Activated T-helper 1 cell treated with anti-CD3 and anti-CD28 coated beads, Interleukin-12 subunit alpha, Interleukin-12 subunit beta, Interleukin-2, Interleukin-4 antibody, amounts not matched to agents 30 ng/mL and 10 ng/mL and 1 ng/mL, durations not matched to agents 14 hours and 24 hours and 36 hours (primary cell): ENCODE measurements around the gene MBOAT2. TPM values are rescaled to one million over a fixed set of nuclear protein-coding genes. Genes with fewer than 3 reads are reported as not detected.
A peak's percentile ranks its signal among the peaks of the same experiment; 100 is the strongest.

Source experiments
- DNase-seq: peaks from one replicate; pipeline ENCODE4 v3.0.0; 2021; ENCODE audit warnings: low spot score
- H3K27ac Mint-ChIP-seq: one replicate; pipeline ENCODE4 v1.8.0; 2021; ENCODE audit warnings: mild to moderate bottlenecking, mixed read lengths
- H3K27me3 Mint-ChIP-seq: one replicate; pipeline ENCODE4 v1.8.0; 2022; ENCODE audit warnings: mild to moderate bottlenecking, moderate library complexity, mixed read lengths; ENCODE audit not compliant: insufficient read depth
- H3K36me3 Mint-ChIP-seq: one replicate; pipeline ENCODE4 v1.8.0; 2021; ENCODE audit warnings: low read depth, mixed read lengths
- H3K4me1 Mint-ChIP-seq: one replicate; pipeline ENCODE4 v1.8.0; 2021; ENCODE audit warnings: low read depth, mixed read lengths
- H3K4me3 Mint-ChIP-seq: one replicate; pipeline ENCODE4 v1.8.0; 2021; ENCODE audit warnings: mild to moderate bottlenecking, moderate library complexity, mixed read lengths
- H3K9me3 Mint-ChIP-seq: one replicate; pipeline ENCODE4 v1.8.0; 2021; ENCODE audit warnings: mixed read lengths
- intact Hi-C: fragments of 100-400 bp; cut with micrococcal nuclease; formaldehyde crosslinking; loops from one replicate; pipeline ENCODE4 v1.15.1; 2024
- total RNA-seq: library from RNA; stranded (reverse); gene quantifications from 2 replicates; pipeline ENCODE4 v1.2.3, GENCODE V29; 2022

Gene MBOAT2
- total RNA-seq, 1 donor from 2014 or later: 4.5 TPM

- no peak overlapping the region for H3K27ac Mint-ChIP-seq
- no peaks in the 10 kb centered on the region for H3K27me3 Mint-ChIP-seq
- no peak for DNase-seq
- H3K4me1 Mint-ChIP-seq: no peaks in the 10 kb centered on the region
- H3K9me3 Mint-ChIP-seq: no peaks in the 10 kb centered on the region
- intact Hi-C loops: no loop called here
- H3K36me3 Mint-ChIP-seq: peaks cover 11% of the 10 kb centered on the region
- no peak overlapping the region for H3K4me3 Mint-ChIP-seq
These were observed 181.9 kb downstream of the MBOAT2 start for GRCh38 chr2:8821276-8822217.

- DNase-seq: no peak
- Mint-ChIP-seq H3K36me3 (peaks cover 11% of the 10 kb centered on the region), H3K9me3 (no peaks in the 10 kb centered on the region), H3K4me3 (no peak overlapping the region), H3K27ac (no peak overlapping the region), H3K4me1 (no peaks in the 10 kb centered on the region), H3K27me3 (no peaks in the 10 kb centered on the region)
- intact Hi-C loops: no loop called here
These were observed 183.5 kb downstream of the MBOAT2 start for GRCh38 chr2:8819948-8820347.

- Mint-ChIP-seq H3K27ac (no peak overlapping the region), H3K4me1 (no peaks in the 10 kb centered on the region), H3K36me3 (peaks cover 7% of the 10 kb centered on the region), H3K4me3 (no peak overlapping the region), H3K27me3 (no peaks in the 10 kb centered on the region), H3K9me3 (no peaks in the 10 kb centered on the region)
- intact Hi-C loops: no loop called here
- no peak for DNase-seq
These were observed 184.3 kb downstream of the MBOAT2 start for GRCh38 chr2:8819194-8819593.

- H3K36me3 Mint-ChIP-seq: peaks cover 9% of the 10 kb centered on the region
- intact Hi-C loops: no loop called here
- no peaks in the 10 kb centered on the region for H3K4me1 Mint-ChIP-seq
These were observed 186.3 kb downstream of the MBOAT2 start for GRCh38 chr2:8817221-8817620.

GRCh38 chr2:8806885-8807704 lies 196.4 kb downstream of the MBOAT2 start:
- Mint-ChIP-seq H3K27ac (no peak overlapping the region), H3K4me3 (no peak overlapping the region), H3K9me3 (no peaks in the 10 kb centered on the region), H3K27me3 (no peaks in the 10 kb centered on the region), H3K36me3 (peaks cover 50% of the 10 kb centered on the region), H3K4me1 (peaks cover 25% of the 10 kb centered on the region)
- DNase-seq: no peak
- intact Hi-C loops: no loop called here

More at GRCh38 chr2:8817221-8817620, 186.3 kb downstream of the MBOAT2 start:
- H3K4me3 Mint-ChIP-seq: no peak overlapping the region
- no peaks in the 10 kb centered on the region for H3K27me3 Mint-ChIP-seq
- H3K27ac Mint-ChIP-seq: no peak overlapping the region
- no peaks in the 10 kb centered on the region for H3K9me3 Mint-ChIP-seq
- no peak for DNase-seq

GRCh38 chr2:8805278-8806210 lies 197.9 kb downstream of the MBOAT2 start:
- no peak for DNase-seq
- H3K9me3 Mint-ChIP-seq: no peaks in the 10 kb centered on the region
- intact Hi-C loops: no loop called here
- peaks cover 51% of the 10 kb centered on the region for H3K36me3 Mint-ChIP-seq
- H3K27me3 Mint-ChIP-seq: no peaks in the 10 kb centered on the region
- peaks cover 28% of the 10 kb centered on the region for H3K4me1 Mint-ChIP-seq
- no peak overlapping the region for H3K4me3 Mint-ChIP-seq
- no peak overlapping the region for H3K27ac Mint-ChIP-seq

GRCh38 chr2:8803658-8804379 lies 199.7 kb downstream of the MBOAT2 start:
- Mint-ChIP-seq H3K27me3 (no peaks in the 10 kb centered on the region), H3K4me3 (no peak overlapping the region), H3K36me3 (peaks cover 54% of the 10 kb centered on the region), H3K9me3 (no peaks in the 10 kb centered on the region), H3K27ac (peak overlapping the region; percentile 83), H3K4me1 (peaks cover 28% of the 10 kb centered on the region)
- DNase-seq: peak; percentile 47
- intact Hi-C loops: loop anchor here (1.0 to 5.0 kb wide), 3 partner anchors 8 to 197 kb away; partner anchors contain the start of gene KIDINS220

- no peaks in the 10 kb centered on the region for H3K27me3 Mint-ChIP-seq
- H3K4me3 Mint-ChIP-seq: no peak overlapping the region
- peaks cover 53% of the 10 kb centered on the region for H3K36me3 Mint-ChIP-seq
- peaks cover 28% of the 10 kb centered on the region for H3K4me1 Mint-ChIP-seq
- intact Hi-C loops: loop anchor here (5.0 kb wide), 1 partner anchor 195 kb away; no protein-coding TSS in a partner anchor
- DNase-seq: no peak
- no peak overlapping the region for H3K27ac Mint-ChIP-seq
- H3K9me3 Mint-ChIP-seq: no peaks in the 10 kb centered on the region
These were observed 200.7 kb downstream of the MBOAT2 start for GRCh38 chr2:8802741-8803140.

Other genes with a start within 250 kb of the MBOAT2 start
- gene KIDINS220, start 166.1 kb downstream of the MBOAT2 start, total RNA-seq: 24.3 and 24.5 TPM in 2 replicates
- 0.34 and 1.2 TPM in 2 replicates for gene ASAP2, start 203.1 kb upstream of the MBOAT2 start, total RNA-seq